Common myeloid progenitor, CD34-positive (primary cell): ENCODE measurements around the gene PTPRG.

ENCODE experiments used
- CTCF ChIA-PET: fragments of 350-600 bp; sonication (Branson Sonifier 250); formaldehyde crosslinking; loops from one replicate; lab custom pipeline; 2021; ENCODE audit warnings: antibody characterized with exemption; lab: Charles Lee
- POLR2A ChIA-PET: fragments of 350-600 bp; sonication (Branson Sonifier 250); formaldehyde crosslinking; loops from one replicate; lab custom pipeline; 2021; ENCODE audit warnings: antibody characterized with exemption; lab: Charles Lee
- DNase-seq, 3 donors: peaks; one replicate each; pipeline versions ENCODE4 v3.0.0 to v3.0.0-alpha.2; 2013
- H3K27ac ChIP-seq, 2 experiments: 1 replicate in 1 of 2; 2 replicates in 1 of 2; pipeline ENCODE4 v1.7.0; 2013; ENCODE audit warnings: inconsistent platforms in 2 of 2, low read length in 2 of 2, mild to moderate bottlenecking in 2 of 2, low read depth in 1 of 2, moderate library complexity in 1 of 2; ENCODE audit not compliant: severe bottlenecking in 2 of 2, insufficient read depth in 1 of 2, poor library complexity in 1 of 2
- H3K27me3 ChIP-seq, 5 experiments: replicated peaks in 2 of 5; 1 replicate in 3 of 5; 2 replicates in 2 of 5; pipeline versions ENCODE4 v1.6.1 to v1.7.0; 2013; ENCODE audit warnings: low read length in 4 of 5, mild to moderate bottlenecking in 2 of 5, moderate library complexity in 2 of 5, inconsistent platforms in 1 of 5; ENCODE audit not compliant: insufficient read depth in 5 of 5, control insufficient read depth in 4 of 5
- H3K36me3 ChIP-seq, 4 experiments: 1 replicate in 2 of 4; 2 replicates in 2 of 4; pipeline versions ENCODE4 v1.6.1 to v1.7.0; 2013; ENCODE audit warnings: low read length in 3 of 4, control low read depth in 1 of 4, mild to moderate bottlenecking in 1 of 4; ENCODE audit not compliant: control insufficient read depth in 4 of 4, insufficient read depth in 4 of 4
- H3K4me1 ChIP-seq, 4 experiments: 1 replicate in 3 of 4; 2 replicates in 1 of 4; pipeline versions ENCODE4 v1.6.1 to v1.7.1; 2013; ENCODE audit warnings: low read length in 3 of 4, mild to moderate bottlenecking in 3 of 4, control low read depth in 1 of 4, inconsistent platforms in 1 of 4, moderate library complexity in 1 of 4; ENCODE audit not compliant: control insufficient read depth in 4 of 4, insufficient read depth in 4 of 4; ENCODE audit errors: control extremely low read depth in 1 of 4
- H3K4me3 ChIP-seq, 7 experiments: 1 replicate in 4 of 7; 2 replicates in 3 of 7; pipeline versions ENCODE4 v1.5.1 to v1.7.0; 2013; ENCODE audit warnings: mild to moderate bottlenecking in 7 of 7, low read length in 6 of 7, moderate library complexity in 6 of 7, inconsistent platforms in 2 of 7, low read depth in 2 of 7, control low read depth in 1 of 7; ENCODE audit not compliant: insufficient read depth in 4 of 7, control insufficient read depth in 1 of 7; ENCODE audit errors: extremely low read depth in 1 of 7
- H3K9me3 ChIP-seq, 5 experiments: 1 replicate in 4 of 5; 2 replicates in 1 of 5; pipeline versions ENCODE4 v1.6.1 to v1.7.1; 2013; ENCODE audit warnings: low read length in 4 of 5, mild to moderate bottlenecking in 2 of 5, inconsistent platforms in 1 of 5, low read depth in 1 of 5, moderate library complexity in 1 of 5; ENCODE audit not compliant: control insufficient read depth in 4 of 5, insufficient read depth in 2 of 5; ENCODE audit errors: control extremely low read depth in 1 of 5
- WGBS: methylation state at CpG from one replicate; pipeline ENCODE4 v1.1.5; 2013; ENCODE audit not compliant: insufficient coverage; 5-methylcytosine and 5-hydroxymethylcytosine counted together

PTPRG gene

GRCh38 chr3:62242831-62243509 is 681.6 kb downstream of the PTPRG start:
- H3K4me3 ChIP-seq: no peak overlapping the region
- no peaks in the 10 kb centered on the region for H3K4me1 ChIP-seq
- POLR2A ChIA-PET: no interaction called here
- 94% methylated on average over 11 of the region's 12 CpGs for WGBS
- H3K9me3 ChIP-seq: no peaks in the 10 kb centered on the region
- no peak overlapping the region for H3K27ac ChIP-seq
- no peaks in the 10 kb centered on the region for H3K36me3 ChIP-seq
- no peak for DNase-seq
- CTCF ChIA-PET: no interaction called here
- H3K27me3 ChIP-seq: no peaks in the 10 kb centered on the region

- Histone ChIP-seq H3K9me3 (no peaks in the 10 kb centered on the region), H3K4me1 (no peaks in the 10 kb centered on the region), H3K36me3 (no peaks in the 10 kb centered on the region), H3K4me3 (no peak overlapping the region), H3K27me3 (no peaks in the 10 kb centered on the region), H3K27ac (no peak overlapping the region)
- ChIA-PET POLR2A (no interaction called here), CTCF (interaction anchor here (0.9 kb wide), 1 partner anchor 44 kb away, joined by 3 read pairs; no protein-coding TSS in a partner anchor)
- WGBS: no CpG with 5 or more reads among the region's 2 CpGs
- DNase-seq: no peak
Measured at GRCh38 chr3:62246094-62246493, 684.7 kb downstream of the PTPRG start.

- no peaks in the 10 kb centered on the region for H3K36me3 ChIP-seq
- no peaks in the 10 kb centered on the region for H3K27me3 ChIP-seq
- H3K27ac ChIP-seq: no peak overlapping the region
- H3K9me3 ChIP-seq: no peaks in the 10 kb centered on the region
- no peak overlapping the region for H3K4me3 ChIP-seq
- DNase-seq: no peak
- no peaks in the 10 kb centered on the region for H3K4me1 ChIP-seq
- WGBS: no CpG with 5 or more reads among the region's 1 CpG
- ChIA-PET CTCF (interaction anchor here (0.9 kb wide), 1 partner anchor 45 kb away, joined by 3 read pairs; no protein-coding TSS in a partner anchor), POLR2A (no interaction called here)
Measured at GRCh38 chr3:62246985-62247384, 685.6 kb downstream of the PTPRG start.

DNA sequence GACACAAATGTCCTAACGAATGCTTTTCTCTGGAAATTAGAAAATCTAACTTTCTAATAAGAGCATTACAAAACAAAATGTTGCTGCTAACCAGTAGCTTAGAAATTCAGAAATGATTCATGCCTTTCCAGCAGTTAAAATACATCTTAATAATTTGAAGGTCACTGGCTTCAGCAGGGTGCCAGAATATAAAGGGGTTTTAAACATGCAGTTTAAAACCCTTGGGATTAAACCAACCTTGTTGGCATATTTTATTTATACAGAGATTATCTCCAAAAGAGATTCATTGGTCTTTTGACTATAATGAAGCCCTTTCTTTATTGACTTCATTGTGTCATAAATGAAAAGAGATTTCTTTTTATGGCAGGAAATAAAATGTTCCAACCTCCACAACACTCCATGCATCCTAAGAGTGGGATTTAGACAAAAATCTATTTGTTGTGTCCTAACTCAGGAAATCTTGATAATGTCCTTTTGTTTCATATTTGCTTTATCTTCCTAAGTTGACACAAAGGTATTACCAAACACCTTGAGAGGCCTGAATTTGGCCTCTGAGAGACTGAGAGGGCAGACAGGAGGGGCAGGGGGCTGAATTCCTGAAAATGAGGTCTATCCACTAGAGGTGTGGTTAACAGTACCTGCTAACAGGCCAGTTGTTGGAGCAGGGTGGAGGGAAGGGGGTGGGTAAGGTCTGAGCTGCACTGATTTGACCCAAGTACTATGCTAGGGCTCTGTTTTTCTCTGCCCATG is 687.5 kb downstream of the PTPRG start:
- no peaks in the 10 kb centered on the region for H3K36me3 ChIP-seq
- no peaks in the 10 kb centered on the region for H3K27me3 ChIP-seq
- H3K9me3 ChIP-seq: no peaks in the 10 kb centered on the region
- WGBS: no CpG with 5 or more reads among the region's 1 CpG
- H3K27ac ChIP-seq: no peak overlapping the region
- POLR2A ChIA-PET: no interaction called here
- H3K4me3 ChIP-seq: no peak overlapping the region
- H3K4me1 ChIP-seq: no peaks in the 10 kb centered on the region
- no peak for DNase-seq
- CTCF ChIA-PET: no interaction called here

GRCh38 chr3:62249484-62249776 is 688.1 kb downstream of the PTPRG start:
- CTCF ChIA-PET: no interaction called here
- POLR2A ChIA-PET: no interaction called here
- Histone ChIP-seq H3K27ac (no peak overlapping the region), H3K4me3 (no peak overlapping the region), H3K36me3 (no peaks in the 10 kb centered on the region), H3K27me3 (no peaks in the 10 kb centered on the region), H3K4me1 (no peaks in the 10 kb centered on the region), H3K9me3 (no peaks in the 10 kb centered on the region)
- DNase-seq: no peak
- WGBS: no CpG with 5 or more reads among the region's 1 CpG

- WGBS: 92% methylated on average over 2 of the region's 2 CpGs
- H3K4me3 ChIP-seq: no peak overlapping the region
- no peaks in the 10 kb centered on the region for H3K9me3 ChIP-seq
- H3K27me3 ChIP-seq: no peaks in the 10 kb centered on the region
- no peak overlapping the region for H3K27ac ChIP-seq
- DNase-seq: no peak
- CTCF ChIA-PET: no interaction called here
- POLR2A ChIA-PET: no interaction called here
- H3K36me3 ChIP-seq: no peaks in the 10 kb centered on the region
- H3K4me1 ChIP-seq: no peaks in the 10 kb centered on the region
Measured at GRCh38 chr3:62249855-62250543, 688.6 kb downstream of the PTPRG start.
